Neutrophil (primary cell): ENCODE measurements around the gene DNAJB12.

Experiments
- H3K27ac ChIP-seq: fragments of 200-600 bp; sonication (generic); 2 replicates; pipeline ENCODE4 v1.5.1; 2016; ENCODE audit warnings: mild to moderate bottlenecking, moderate library complexity
- H3K27me3 ChIP-seq: fragments of 200-600 bp; sonication (generic); 2 replicates; pipeline ENCODE4 v1.6.0; 2016; ENCODE audit warnings: mild to moderate bottlenecking
- H3K36me3 ChIP-seq: fragments of 200-600 bp; sonication (generic); 2 replicates; pipeline ENCODE4 v1.5.1; 2017
- H3K4me1 ChIP-seq, 2 experiments: fragments of 200-600 bp in 1 of 2; sonication (generic) in 1 of 2; 1 replicate in 1 of 2; 2 replicates in 1 of 2; pipeline versions ENCODE4 v1.5.1 to v1.6.1; 2013 to 2016; ENCODE audit warnings: low read depth in 1 of 2, low read length in 1 of 2, mild to moderate bottlenecking in 1 of 2, moderate library complexity in 1 of 2; ENCODE audit not compliant: control insufficient read depth in 1 of 2, insufficient read depth in 1 of 2
- H3K4me3 ChIP-seq, 2 experiments: fragments of 200-600 bp in 1 of 2; sonication (generic) in 1 of 2; 1 replicate in 1 of 2; 2 replicates in 1 of 2; pipeline ENCODE4 v1.5.1; 2013 to 2016; ENCODE audit warnings: low read depth in 1 of 2, low read length in 1 of 2, mild to moderate bottlenecking in 1 of 2, moderate library complexity in 1 of 2
- H3K9me3 ChIP-seq: fragments of 200-600 bp; sonication (generic); 2 replicates; pipeline ENCODE4 v1.5.1; 2016
- TF ChIP-seq, protein P1 (sequence below): fragments of 200-600 bp; sonication (generic); IDR thresholded peaks from 2 replicates; pipeline ENCODE4 v1.5.1; 2016; ENCODE audit warnings: antibody characterized with exemption

Gene DNAJB12

DNA sequence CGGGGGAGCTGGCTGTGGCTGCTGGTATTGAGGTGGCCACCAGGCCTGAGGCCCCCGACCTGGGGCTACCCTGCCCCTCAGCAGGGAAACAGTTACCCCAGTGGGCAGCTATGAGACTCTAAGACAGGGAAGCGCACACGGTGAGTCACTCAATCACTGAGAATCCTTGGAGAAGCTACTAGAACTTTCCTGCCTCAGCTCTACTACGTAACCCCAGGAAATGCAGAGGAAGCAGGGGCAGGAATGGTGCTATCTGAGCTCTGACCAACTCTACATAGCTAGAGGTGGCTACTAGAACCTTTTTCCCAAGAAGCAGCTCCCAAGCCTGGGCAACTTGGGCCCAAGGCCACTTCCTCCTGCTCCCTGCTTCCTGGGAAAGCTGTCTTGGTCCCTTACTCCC, 11.8 kb downstream of the DNAJB12 start:
- H3K4me3 ChIP-seq, result no peak overlapping the region
- TF ChIP-seq, protein P1, sequence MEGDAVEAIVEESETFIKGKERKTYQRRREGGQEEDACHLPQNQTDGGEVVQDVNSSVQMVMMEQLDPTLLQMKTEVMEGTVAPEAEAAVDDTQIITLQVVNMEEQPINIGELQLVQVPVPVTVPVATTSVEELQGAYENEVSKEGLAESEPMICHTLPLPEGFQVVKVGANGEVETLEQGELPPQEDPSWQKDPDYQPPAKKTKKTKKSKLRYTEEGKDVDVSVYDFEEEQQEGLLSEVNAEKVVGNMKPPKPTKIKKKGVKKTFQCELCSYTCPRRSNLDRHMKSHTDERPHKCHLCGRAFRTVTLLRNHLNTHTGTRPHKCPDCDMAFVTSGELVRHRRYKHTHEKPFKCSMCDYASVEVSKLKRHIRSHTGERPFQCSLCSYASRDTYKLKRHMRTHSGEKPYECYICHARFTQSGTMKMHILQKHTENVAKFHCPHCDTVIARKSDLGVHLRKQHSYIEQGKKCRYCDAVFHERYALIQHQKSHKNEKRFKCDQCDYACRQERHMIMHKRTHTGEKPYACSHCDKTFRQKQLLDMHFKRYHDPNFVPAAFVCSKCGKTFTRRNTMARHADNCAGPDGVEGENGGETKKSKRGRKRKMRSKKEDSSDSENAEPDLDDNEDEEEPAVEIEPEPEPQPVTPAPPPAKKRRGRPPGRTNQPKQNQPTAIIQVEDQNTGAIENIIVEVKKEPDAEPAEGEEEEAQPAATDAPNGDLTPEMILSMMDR, result no peak
- H3K27ac ChIP-seq, result no peak overlapping the region
- H3K27me3 ChIP-seq, result no peaks in the 10 kb centered on the region
- H3K9me3 ChIP-seq, result no peaks in the 10 kb centered on the region
- peaks cover 78% of the 10 kb centered on the region for H3K36me3 ChIP-seq
- no peaks in the 10 kb centered on the region for H3K4me1 ChIP-seq

DNA sequence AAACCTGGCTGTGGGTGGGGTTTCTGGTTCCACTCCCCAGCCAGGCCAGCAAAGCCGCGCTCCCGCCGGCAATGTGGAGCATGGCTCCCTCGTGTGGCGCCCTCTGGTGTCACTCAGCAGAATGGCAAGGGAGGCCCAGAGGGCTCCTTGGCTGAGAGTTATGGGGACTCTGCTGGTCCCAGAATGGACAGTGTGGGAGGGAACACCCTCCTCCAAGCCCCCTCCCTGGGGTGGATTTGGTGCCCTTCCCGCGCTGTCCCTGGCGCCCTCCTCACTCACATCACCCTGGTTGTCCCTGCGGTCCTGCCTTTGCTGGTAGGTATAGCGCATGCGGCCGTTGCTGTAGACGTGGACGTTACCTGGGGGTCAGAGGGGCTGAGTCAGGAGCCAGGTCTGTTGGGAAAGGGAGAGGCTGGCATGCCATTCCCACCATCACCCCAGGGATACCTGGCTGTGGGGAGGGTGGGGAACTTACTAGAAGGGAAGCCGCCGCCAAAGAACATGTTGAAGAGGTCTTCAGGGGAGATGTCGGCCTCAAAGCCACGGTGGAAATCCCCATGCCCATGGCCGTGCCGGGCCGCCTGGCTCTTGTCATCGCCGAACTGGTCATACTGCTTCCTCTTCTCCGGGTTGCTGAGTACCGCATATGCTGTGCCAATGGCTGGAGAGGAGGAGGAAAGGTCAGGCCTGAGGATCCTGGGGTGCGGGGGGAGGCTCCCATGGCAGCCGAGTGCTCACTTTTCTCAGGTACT, 14.0 kb downstream of the DNAJB12 start:
- Histone ChIP-seq H3K4me3 (no peak overlapping the region), H3K36me3 (peaks cover 87% of the 10 kb centered on the region), H3K9me3 (no peaks in the 10 kb centered on the region), H3K27me3 (no peaks in the 10 kb centered on the region), H3K4me1 (peaks cover 12 to 15% of the 10 kb centered on the region in 2 experiments), H3K27ac (no peak overlapping the region)
- TF ChIP-seq, protein P1, result peak; percentile 94

DNA sequence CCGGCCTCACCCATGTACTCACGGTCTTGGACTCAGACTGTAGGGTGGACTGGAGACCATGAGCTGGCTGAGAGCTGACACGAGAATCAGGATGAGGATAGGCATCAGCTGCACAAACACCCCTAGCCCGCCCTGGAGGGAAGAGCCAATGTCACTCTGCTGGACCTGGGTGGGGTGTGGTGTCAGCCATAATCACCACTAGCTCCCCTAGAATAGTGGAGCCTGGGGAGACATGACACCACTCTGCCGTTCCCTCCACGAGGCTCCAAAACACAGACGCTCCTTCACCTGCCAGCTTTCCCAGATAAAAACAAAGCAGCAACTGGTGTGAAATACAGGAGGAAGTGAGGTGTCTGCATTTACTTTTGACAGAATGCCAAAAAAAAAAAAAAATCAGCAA, 16.5 kb downstream of the DNAJB12 start:
- peaks cover 85% of the 10 kb centered on the region for H3K36me3 ChIP-seq
- H3K4me1 ChIP-seq, result peaks cover 37 to 40% of the 10 kb centered on the region in 2 experiments
- H3K9me3 ChIP-seq, result no peaks in the 10 kb centered on the region
- H3K27ac ChIP-seq, result no peak overlapping the region
- H3K4me3 ChIP-seq, result no peak overlapping the region
- TF ChIP-seq, protein P1, result no peak
- no peaks in the 10 kb centered on the region for H3K27me3 ChIP-seq

DNA sequence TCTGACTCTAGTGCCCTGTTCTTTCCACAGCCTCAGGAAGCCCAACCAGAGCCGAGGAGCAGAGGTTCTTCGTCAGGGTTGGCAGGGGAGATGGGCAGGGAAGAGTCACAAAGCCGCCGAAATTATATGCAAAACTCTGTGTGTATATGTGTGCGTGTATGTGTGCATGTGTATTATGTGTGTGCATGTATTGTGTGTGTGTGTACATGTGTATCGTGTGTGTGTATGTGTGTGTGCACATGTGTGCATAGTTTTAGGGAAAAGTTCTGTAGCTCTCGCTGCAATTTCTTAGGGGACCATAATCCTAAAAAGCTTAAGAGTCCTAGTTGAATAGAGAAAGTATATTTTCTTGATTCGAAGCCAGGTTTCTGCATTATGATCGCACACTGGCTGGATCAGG, 17.0 kb downstream of the DNAJB12 start:
- TF ChIP-seq, protein P1, result no peak
- Histone ChIP-seq H3K27ac (peak overlapping the region; percentile 81), H3K4me1 (peaks cover 42 to 45% of the 10 kb centered on the region in 2 experiments), H3K36me3 (peaks cover 82% of the 10 kb centered on the region), H3K4me3 (no peak overlapping the region), H3K9me3 (no peaks in the 10 kb centered on the region), H3K27me3 (no peaks in the 10 kb centered on the region)

DNA sequence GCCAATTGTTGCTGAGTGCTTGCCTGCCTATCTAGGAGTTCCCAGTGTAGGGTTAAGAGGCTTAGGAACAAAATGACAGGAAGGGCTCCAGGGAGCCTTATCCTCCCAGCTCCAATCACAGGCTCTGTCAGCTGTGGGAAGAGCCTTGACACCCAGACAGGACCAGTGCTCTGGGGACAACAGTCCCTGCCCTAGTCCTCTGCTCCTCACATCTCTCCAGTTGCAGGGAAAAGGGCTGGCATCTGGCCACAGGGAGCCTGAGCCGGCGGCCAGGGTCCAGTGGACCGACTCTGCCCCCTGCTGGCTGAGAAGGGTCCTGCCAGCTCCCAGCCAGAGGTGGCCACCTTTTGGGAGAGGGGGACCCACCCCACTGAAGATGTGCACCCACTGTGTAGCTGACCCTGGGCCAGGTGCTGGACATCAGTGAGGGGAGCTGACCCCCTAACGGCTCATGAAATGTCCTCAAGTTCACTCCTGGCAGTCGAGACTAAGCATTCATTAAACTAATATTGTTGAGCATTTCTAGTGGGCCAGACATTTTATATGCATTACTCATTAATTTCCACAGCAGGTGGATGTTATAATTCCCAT, 17.6 kb downstream of the DNAJB12 start:
- Histone ChIP-seq H3K4me1 (peaks cover 47 to 51% of the 10 kb centered on the region in 2 experiments), H3K4me3 (no peak overlapping the region), H3K27me3 (no peaks in the 10 kb centered on the region), H3K36me3 (peaks cover 76% of the 10 kb centered on the region), H3K9me3 (no peaks in the 10 kb centered on the region), H3K27ac (peak overlapping the region; percentile 81)
- TF ChIP-seq, protein P1, result peak; percentile 96
